ENCODE data around the gene KRT3.
"Not testable (repeated sequence)": the region's sequence is repeated elsewhere in the genome, so short reads cannot be mapped to it uniquely, and the experiment has no call there.

The KRT3 gene

GRCh38 chr12:52756281-52756960, 39.5 kb downstream of the KRT3 start:
- no peak for DNase-seq

GRCh38 chr12:52755533-52755932, 40.4 kb downstream of the KRT3 start:
- DNase-seq = no peak

GRCh38 chr12:52754135-52754534, 41.8 kb downstream of the KRT3 start:
- DNase-seq = no peak

- no peak for DNase-seq
Observed at GRCh38 chr12:52753283-52753682, 42.6 kb downstream of the KRT3 start.

- DNase-seq = no peak
Observed at GRCh38 chr12:52752516-52752915, 43.4 kb downstream of the KRT3 start.

GRCh38 chr12:52751795-52752194, 44.1 kb downstream of the KRT3 start:
- no peak for DNase-seq

- DNase-seq = not testable (repeated sequence)
Observed at GRCh38 chr12:52750532-52750931, 45.4 kb downstream of the KRT3 start.

- no peak for DNase-seq
Observed at GRCh38 chr12:52749827-52750226, 46.1 kb downstream of the KRT3 start.

GRCh38 chr12:52748578-52748977, 47.3 kb downstream of the KRT3 start:
- DNase-seq = no peak

GRCh38 chr12:52745554-52745953, 50.4 kb downstream of the KRT3 start:
- no peak for DNase-seq

- DNase-seq = no peak
Observed at GRCh38 chr12:52744493-52745156, 51.3 kb downstream of the KRT3 start.

GRCh38 chr12:52742822-52743457, 53.0 kb downstream of the KRT3 start:
- DNase-seq = no peak

- no peak for DNase-seq
Observed at GRCh38 chr12:52742196-52742580, 53.7 kb downstream of the KRT3 start.

GRCh38 chr12:52741375-52742195, 54.3 kb downstream of the KRT3 start:
- DNase-seq = peak; percentile 47

GRCh38 chr12:52740584-52740983, 55.3 kb downstream of the KRT3 start:
- DNase-seq = no peak

- no peak for DNase-seq
Observed at GRCh38 chr12:52739963-52740362, 56.0 kb downstream of the KRT3 start.
